Activated CD8-positive, alpha-beta T cell treated with anti-CD3 and anti-CD28 coated beads for 36 hours (primary cell): ENCODE measurements around the gene ERC2. TPM values are rescaled to one million over a fixed set of nuclear protein-coding genes. Genes with fewer than 3 reads are reported as not detected.

Source experiments
- ATAC-seq: fragments of 200-7000 bp; cut with Tn5 transposase; one replicate; pipeline ENCODE4 v1.10.0; 2021; ENCODE audit warnings: mild to moderate bottlenecking, moderate library complexity
- CTCF ChIA-PET: fragments of 350-600 bp; sonication (Branson Sonifier 250); formaldehyde crosslinking; loops from one replicate; lab custom pipeline; 2021; ENCODE audit warnings: antibody characterized with exemption; lab: Charles Lee
- POLR2A ChIA-PET: fragments of 350-600 bp; sonication (Branson Sonifier 250); formaldehyde crosslinking; loops from one replicate; lab custom pipeline; 2021; ENCODE audit warnings: antibody characterized with exemption; lab: Charles Lee
- DNase-seq: peaks from one replicate; pipeline ENCODE4 v3.0.0-alpha.2; 2020
- H3K27ac Mint-ChIP-seq: one replicate; pipeline ENCODE4 v1.8.0; 2021; ENCODE audit warnings: mild to moderate bottlenecking, mixed read lengths
- H3K27me3 Mint-ChIP-seq: one replicate; pipeline ENCODE4 v1.8.0; 2021; ENCODE audit warnings: mixed read lengths
- H3K36me3 Mint-ChIP-seq: one replicate; pipeline ENCODE4 v1.8.0; 2021; ENCODE audit warnings: low read depth, mixed read lengths
- H3K4me1 Mint-ChIP-seq: one replicate; pipeline ENCODE4 v1.8.0; 2021; ENCODE audit warnings: low read depth, mixed read lengths
- H3K4me3 Mint-ChIP-seq: one replicate; pipeline ENCODE4 v1.8.0; 2021; ENCODE audit warnings: mild to moderate bottlenecking, moderate library complexity, mixed read lengths
- H3K9me3 Mint-ChIP-seq: one replicate; pipeline ENCODE4 v1.8.0; 2021; ENCODE audit warnings: mixed read lengths
- intact Hi-C: fragments of 100-400 bp; cut with micrococcal nuclease; formaldehyde crosslinking; loops from one replicate; pipeline ENCODE4 v1.10.0; 2022
- total RNA-seq, 2 experiments: library from RNA; stranded (reverse); gene quantifications; one replicate each; pipeline ENCODE4 v1.2.3, GENCODE V29; 2021
- TF ChIP-seq, protein P1 (sequence below): fragments of 200-600 bp; IDR thresholded peaks from one replicate; pipeline ENCODE4 v1.8.0; 2022; ENCODE audit warnings: antibody characterized with exemption, mild to moderate bottlenecking

Gene ERC2
- total RNA-seq, 2 experiments from 2014 or later = 0.18 to 0.52 TPM

DNA sequence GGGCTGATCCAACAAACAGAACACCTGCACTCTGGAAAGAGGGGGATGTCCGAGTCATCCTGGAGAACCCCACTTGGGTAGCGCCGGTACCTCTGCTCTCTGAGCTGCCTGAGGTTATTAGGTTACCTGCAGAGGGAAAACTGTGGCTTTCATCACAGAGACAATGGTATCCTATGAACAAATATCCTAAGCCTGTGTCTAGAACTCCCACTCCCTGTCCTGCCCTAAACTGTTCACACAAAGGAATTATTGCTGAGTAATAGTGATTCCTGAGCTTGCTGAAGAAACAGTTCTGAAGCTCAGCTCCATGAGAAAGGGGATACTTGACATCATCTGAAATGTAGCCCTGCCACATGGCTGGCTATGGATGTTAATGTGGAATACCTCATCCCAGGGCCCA lies 949.2 kb downstream of the ERC2 start:
- Mint-ChIP-seq H3K4me3 (no peak overlapping the region), H3K9me3 (no peaks in the 10 kb centered on the region), H3K4me1 (peaks cover 4% of the 10 kb centered on the region), H3K27me3 (no peaks in the 10 kb centered on the region), H3K36me3 (no peaks in the 10 kb centered on the region), H3K27ac (no peak overlapping the region)
- DNase-seq (no peak), ATAC-seq (no peak)
- intact Hi-C loops = no loop called here
- TF ChIP-seq, protein P1, sequence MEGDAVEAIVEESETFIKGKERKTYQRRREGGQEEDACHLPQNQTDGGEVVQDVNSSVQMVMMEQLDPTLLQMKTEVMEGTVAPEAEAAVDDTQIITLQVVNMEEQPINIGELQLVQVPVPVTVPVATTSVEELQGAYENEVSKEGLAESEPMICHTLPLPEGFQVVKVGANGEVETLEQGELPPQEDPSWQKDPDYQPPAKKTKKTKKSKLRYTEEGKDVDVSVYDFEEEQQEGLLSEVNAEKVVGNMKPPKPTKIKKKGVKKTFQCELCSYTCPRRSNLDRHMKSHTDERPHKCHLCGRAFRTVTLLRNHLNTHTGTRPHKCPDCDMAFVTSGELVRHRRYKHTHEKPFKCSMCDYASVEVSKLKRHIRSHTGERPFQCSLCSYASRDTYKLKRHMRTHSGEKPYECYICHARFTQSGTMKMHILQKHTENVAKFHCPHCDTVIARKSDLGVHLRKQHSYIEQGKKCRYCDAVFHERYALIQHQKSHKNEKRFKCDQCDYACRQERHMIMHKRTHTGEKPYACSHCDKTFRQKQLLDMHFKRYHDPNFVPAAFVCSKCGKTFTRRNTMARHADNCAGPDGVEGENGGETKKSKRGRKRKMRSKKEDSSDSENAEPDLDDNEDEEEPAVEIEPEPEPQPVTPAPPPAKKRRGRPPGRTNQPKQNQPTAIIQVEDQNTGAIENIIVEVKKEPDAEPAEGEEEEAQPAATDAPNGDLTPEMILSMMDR = no peak
- ChIA-PET CTCF (no interaction called here), POLR2A (no interaction called here)

DNA sequence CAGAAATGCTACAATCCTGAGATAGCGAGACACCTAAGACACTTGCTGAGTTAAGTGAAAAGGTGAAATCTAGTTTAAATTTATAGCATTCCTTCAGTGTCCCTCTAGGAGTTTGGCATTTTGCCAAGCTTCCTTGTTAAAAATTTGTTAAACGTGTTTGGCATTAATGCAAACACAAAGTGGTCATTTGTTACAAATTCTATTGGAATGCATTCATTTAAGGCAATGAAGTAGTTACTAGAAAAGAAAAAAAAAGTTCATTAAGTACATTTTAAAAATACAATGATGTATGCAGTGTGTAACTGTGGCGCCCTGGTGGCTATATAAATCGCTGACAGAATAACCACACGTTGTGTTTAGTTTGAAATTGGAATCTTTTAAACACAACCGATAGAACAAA lies 949.8 kb downstream of the ERC2 start:
- Mint-ChIP-seq H3K27me3 (no peaks in the 10 kb centered on the region), H3K36me3 (no peaks in the 10 kb centered on the region), H3K27ac (no peak overlapping the region), H3K9me3 (no peaks in the 10 kb centered on the region), H3K4me3 (no peak overlapping the region), H3K4me1 (peaks cover 4% of the 10 kb centered on the region)
- DNase-seq = no peak
- intact Hi-C loops = no loop called here
- TF ChIP-seq, protein P1 = no peak
- no peak for ATAC-seq
- POLR2A ChIA-PET = no interaction called here
- CTCF ChIA-PET = no interaction called here

DNA sequence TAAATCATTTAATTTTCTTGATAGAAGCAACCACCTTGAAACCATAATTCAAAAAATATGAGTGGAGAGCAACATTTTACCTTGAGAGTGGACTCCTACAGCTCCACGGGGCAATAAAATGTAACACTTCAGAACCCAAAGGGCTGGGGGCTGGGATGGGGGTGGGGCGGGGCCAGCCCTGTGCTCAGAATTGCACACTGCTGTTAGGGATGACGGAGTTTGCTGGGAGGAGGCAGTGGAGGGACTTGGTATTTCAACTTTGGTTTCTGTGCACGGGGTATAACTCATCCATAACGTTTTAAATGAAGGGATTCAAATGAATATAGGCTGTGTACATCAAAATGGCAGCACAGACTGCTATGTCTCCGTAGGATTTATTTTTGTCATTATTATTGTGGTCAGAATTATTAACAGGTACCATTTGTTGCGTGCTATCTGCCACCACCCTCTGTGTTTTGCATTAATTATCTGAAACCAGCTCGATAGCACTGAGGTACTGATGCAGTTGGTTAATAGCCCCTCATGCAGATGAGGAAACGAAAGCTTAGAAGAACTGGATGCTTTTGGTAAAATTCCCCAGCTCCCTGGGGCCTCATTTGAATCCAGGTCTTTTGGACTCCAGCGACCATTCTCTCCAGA lies 951.8 kb downstream of the ERC2 start:
- H3K4me3 Mint-ChIP-seq = no peak overlapping the region
- TF ChIP-seq, protein P1 = no peak
- no peak for DNase-seq
- no peaks in the 10 kb centered on the region for H3K9me3 Mint-ChIP-seq
- POLR2A ChIA-PET = no interaction called here
- CTCF ChIA-PET = no interaction called here
- no peak for ATAC-seq
- no peaks in the 10 kb centered on the region for H3K27me3 Mint-ChIP-seq
- no peaks in the 10 kb centered on the region for H3K36me3 Mint-ChIP-seq
- H3K27ac Mint-ChIP-seq = no peak overlapping the region
- intact Hi-C loops = no loop called here
- H3K4me1 Mint-ChIP-seq = peaks cover 1% of the 10 kb centered on the region

DNA sequence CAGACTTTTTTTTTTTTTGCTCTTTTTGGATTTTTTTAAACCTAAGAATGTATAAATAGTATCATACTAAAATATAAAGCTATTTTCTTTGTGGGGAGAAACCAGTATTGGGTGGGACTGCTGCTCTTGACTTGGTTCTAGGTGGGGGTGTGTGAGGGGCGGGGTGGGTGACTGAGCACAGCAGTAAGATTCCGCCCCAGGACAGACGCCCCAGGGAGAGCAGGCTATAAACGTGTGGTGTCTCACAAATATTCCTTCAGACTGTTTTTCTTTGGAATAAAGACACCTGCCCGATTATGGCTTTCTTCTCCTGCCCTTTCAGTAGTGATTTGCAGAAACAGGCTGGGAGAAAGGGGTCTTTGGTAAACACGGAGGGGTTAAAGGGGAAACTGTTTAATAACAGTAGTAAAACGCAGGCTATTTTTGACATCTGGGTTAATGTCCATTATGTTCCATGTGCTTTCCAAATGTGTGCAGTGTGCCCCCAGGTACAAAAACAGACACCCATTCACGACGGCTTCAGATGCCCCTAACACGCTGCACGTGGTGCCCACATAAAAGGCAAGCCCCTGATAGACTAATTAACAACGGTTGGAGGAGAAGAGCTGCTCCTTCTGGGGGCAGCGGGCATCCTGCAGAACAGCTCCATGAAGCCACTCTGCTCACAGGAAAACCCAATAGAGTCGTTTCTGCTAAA lies 952.6 kb downstream of the ERC2 start:
- ChIA-PET CTCF (no interaction called here), POLR2A (no interaction called here)
- no peak for DNase-seq
- intact Hi-C loops = no loop called here
- no peaks in the 10 kb centered on the region for H3K9me3 Mint-ChIP-seq
- H3K27me3 Mint-ChIP-seq = no peaks in the 10 kb centered on the region
- no peaks in the 10 kb centered on the region for H3K4me1 Mint-ChIP-seq
- TF ChIP-seq, protein P1 = no peak
- no peak for ATAC-seq
- no peaks in the 10 kb centered on the region for H3K36me3 Mint-ChIP-seq
- no peak overlapping the region for H3K27ac Mint-ChIP-seq
- H3K4me3 Mint-ChIP-seq = no peak overlapping the region

DNA sequence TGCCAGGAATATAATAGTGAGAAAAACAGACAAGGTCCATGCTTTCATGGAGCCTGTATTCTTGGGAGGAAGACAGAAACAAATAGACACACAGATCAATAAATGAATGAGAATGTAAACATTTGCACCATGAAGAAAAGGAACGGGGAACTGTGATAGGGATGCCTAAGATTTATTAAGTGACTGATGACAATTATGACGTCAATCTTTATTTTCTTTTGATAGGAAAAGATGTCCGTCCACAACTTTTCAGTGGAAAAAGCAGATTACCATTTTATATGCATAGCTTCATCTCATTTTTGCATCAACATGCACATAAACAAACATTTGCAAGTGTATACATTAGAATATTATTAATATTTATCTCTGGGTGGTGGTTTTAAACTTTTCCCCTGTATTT lies 953.3 kb downstream of the ERC2 start:
- ChIA-PET CTCF (interaction anchor here (0.9 kb wide), 1 partner anchor 15 kb away, joined by 3 read pairs; no protein-coding TSS in a partner anchor), POLR2A (no interaction called here)
- no peaks in the 10 kb centered on the region for H3K36me3 Mint-ChIP-seq
- H3K27ac Mint-ChIP-seq = no peak overlapping the region
- no peaks in the 10 kb centered on the region for H3K27me3 Mint-ChIP-seq
- H3K4me1 Mint-ChIP-seq = no peaks in the 10 kb centered on the region
- DNase-seq (no peak), ATAC-seq (no peak)
- intact Hi-C loops = no loop called here
- no peaks in the 10 kb centered on the region for H3K9me3 Mint-ChIP-seq
- H3K4me3 Mint-ChIP-seq = no peak overlapping the region
- TF ChIP-seq, protein P1 = no peak
